Stimulated activated CD8-positive, alpha-beta memory T cell treated with anti-CD3 and anti-CD28 coated beads, Interleukin-7, amount 100 ng/mL, for 1 hour (primary cell): ENCODE data around the gene ALB.
"Not testable (repeated sequence)": the region's sequence is repeated elsewhere in the genome, so short reads cannot be mapped to it uniquely, and the experiment has no call there.

ENCODE experiments used
- DNase-seq, 2 donors: peaks; one replicate each; pipeline ENCODE4 v3.0.0-alpha.2; 2020; ENCODE audit warnings: low read depth in 2 of 2

The ALB gene

GRCh38 chr4:73404042-73404441 is at the start of gene ALB:
TSS of gene ALB (plus strand) at chr4:73404287. CDS start at chr4:73404328, 41 bp downstream.
- no peak for DNase-seq

- DNase-seq = not testable (repeated sequence)
These were observed 46.9 kb upstream of the ALB start for GRCh38 chr4:73357174-73357573.

- DNase-seq = not testable (repeated sequence)
These were observed 34.4 kb upstream of the ALB start for GRCh38 chr4:73369506-73370199.

DNA sequence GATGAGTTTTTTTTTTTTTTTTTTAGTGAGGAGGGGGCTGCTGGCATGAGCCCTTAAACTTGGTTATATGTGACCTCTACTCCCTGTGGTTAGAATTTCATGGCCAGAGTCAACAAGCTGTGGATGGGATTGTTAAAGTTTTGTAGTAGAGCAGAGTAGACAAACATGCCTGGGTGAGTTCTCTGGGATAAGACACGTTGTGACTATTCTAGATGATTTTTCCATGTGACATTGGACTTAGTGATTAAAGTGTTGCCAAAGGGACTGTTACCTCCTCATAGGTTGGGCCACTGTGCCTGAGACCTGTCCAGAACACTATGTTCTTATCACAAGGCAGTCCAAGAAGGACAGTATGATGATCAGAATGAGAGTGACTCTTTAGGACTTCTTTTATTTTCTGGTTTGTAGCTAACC is 28.8 kb upstream of the ALB start:
- no peak for DNase-seq

- DNase-seq = no peak
These were observed 27.8 kb upstream of the ALB start for GRCh38 chr4:73376251-73376650.

GRCh38 chr4:73376976-73377375 is 27.1 kb upstream of the ALB start:
- no peak for DNase-seq

GRCh38 chr4:73378887-73379286 is 25.2 kb upstream of the ALB start:
- no peak for DNase-seq

DNA sequence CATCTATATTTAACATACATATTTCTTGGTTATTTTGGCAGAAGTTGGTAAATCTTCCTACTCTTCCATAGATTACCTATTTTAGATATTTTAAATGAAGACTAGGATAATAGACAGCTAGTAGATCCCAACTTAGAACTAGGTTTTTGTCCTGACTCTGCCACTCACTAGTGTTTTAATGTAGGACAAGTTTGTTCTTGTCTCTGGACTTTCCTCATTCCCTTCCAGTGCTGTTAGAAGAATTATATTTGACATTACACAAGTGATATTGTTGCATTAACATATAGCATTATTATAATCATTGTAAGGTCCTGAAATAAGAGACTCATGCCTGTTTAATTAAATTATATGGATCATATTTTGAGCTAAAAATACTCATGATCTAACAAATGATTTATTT is 24.1 kb upstream of the ALB start:
- no peak for DNase-seq

DNA sequence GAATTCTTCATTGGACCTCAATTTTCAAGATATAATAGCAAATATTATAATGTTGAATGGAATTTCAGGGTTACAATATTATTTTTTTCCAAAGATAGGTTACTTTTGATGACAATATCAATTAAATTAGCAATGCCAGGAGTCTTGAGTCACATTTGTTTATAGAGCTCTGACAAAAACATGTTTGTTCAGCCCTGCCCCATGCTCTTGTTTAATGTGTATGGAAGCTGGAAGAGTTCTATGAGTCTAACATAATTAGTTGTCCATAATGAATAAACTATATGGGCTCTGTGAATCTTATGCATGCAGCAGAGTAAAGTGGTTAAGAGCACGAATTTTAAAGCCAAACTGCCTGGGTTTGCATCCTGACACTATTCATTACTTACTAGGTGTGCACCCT is 22.9 kb upstream of the ALB start:
- DNase-seq = no peak

DNA sequence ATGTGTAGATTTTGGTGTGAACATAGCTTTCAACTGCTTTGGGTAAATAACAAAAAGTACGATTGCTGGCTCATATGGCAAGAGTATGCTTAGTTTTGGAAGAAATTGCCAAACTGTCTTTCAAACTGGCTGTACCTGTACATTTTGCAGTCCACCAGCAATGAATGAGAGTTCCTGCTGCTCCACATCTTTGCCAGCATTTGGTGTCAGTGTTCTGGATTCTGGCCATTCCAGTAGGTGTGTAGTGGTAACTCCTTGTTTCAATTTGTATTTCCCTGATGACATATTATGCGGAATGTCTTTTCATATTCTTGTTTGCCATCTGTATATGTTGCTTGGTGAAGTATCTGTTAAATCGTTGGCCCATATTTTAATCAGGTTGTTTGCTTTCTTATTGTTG is 20.6 kb upstream of the ALB start:
- no peak for DNase-seq

DNA sequence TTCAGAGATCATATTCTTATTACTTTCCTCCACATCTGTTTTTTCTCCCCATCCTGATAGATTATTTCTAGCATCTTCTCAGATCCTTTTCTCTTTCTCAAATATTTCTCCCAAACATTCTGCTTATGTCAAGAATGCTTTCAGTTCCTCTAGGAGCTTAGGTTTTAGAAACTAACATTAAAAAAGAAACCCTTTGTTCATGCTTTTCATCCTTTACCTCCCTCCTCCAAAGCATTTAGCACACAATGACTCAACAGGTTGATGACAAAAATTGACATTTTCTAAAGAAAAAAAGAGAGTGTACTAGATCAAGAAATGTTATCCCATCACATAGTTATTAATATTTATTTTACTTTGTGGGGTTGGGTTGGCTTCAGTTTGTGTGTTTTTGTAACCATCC is 16.5 kb upstream of the ALB start:
- no peak for DNase-seq

- no peak for DNase-seq
These were observed 15.2 kb upstream of the ALB start for GRCh38 chr4:73388887-73389286.

DNA sequence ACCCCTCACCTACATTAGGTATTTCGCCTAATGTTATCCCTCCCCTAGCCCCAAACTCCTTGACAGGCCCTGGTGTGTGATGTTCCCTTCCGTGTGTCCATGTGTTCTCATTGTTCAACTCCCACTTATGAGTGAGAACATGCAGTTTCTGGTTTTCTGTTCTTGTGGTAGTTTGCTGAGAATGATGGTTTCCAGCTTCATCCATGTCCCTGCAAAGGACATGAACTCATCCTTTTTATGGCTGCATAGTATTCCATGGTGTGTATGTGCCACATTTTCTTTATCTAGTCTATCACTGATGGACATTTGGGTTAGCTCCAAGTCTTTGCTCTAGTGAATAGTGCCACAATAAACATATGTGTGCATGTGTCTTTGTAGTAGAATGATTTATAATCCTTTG is 14.4 kb upstream of the ALB start:
- not testable (repeated sequence) for DNase-seq

- no peak for DNase-seq
These were observed 12.3 kb upstream of the ALB start for GRCh38 chr4:73391774-73392173.

DNA sequence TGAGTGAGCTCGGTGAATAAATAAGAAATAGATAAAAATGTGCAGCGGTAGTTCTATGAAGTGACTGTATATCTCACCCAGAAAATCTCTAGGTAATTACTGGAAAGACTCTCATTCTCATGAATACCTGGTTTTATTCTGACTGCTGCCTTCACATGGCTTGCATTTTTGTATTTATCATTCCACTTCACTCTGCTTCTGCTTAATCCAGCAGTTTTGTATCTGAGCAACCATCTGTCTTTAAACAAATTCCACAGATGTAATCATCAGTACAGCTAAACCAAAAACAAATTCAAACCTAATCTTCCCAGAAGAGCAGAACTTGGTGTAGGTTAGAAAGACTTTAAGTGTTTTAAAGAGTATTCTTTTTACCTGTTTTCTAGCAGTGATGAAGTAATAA is 11.2 kb upstream of the ALB start:
- DNase-seq = no peak

DNA sequence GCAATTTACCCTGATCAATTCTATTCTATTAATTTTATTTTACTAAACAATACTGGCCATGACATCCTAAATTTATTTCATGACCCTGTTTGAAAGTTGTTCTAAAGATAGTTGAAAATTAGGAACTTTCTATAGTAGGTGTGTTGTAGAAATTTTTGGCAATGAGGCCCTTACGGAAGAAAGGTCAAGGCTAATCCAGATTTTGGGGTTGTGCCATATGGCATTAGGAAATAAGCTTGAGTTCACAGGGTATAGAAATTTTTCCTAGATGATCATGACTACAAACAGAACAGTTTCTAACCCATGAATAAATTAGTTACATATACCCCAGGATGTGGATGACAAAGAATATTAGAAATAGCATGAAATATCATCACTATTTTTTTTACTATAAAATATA is 7.8 kb upstream of the ALB start:
- DNase-seq = no peak

DNA sequence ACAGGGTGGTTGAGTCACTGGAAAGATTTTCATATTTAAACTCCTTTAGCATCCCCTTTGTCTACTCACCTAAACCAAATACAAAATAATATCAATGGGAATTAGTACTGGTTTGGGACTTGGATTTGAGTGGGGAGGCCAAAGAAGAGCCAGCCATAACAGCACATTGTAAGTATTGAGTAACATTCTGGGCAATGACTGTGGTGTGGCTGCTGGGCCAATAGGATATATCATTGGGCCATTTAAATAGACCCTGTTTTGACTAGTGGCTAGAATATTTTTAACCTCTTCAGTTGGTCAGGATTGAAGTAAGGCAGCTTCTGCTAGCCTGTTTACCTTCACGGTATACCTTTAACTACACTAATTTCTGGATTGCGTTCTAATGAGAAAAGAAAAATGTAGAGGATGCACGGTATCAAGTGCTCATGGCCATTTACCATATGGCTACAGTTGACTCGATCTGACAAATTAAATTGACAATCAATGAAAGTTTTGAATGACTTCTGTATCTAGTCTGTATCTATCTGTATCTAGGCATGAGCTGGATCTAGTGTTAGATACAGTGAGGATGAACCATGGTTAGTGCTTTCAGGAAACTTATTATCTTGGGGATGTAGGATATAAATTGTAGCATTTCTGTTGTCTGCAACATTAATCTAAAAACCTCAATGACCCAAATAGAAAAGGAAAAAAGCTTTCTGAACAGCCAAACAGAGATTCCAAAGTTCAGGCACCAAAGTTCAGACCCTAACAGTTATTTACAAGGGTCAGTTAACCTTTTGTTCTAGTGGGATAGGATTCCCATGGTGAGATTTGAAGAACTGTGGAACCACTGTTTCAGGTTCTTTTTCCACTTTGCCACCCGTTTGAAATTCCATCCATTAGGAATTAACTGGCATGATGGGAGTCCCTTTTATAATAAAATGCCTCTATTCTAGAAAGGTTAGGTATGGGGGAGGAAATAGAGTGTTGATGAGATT is 6.8 kb upstream of the ALB start:
- no peak for DNase-seq

- DNase-seq = no peak
These were observed 2.7 kb upstream of the ALB start for GRCh38 chr4:73401412-73401811.

- no peak for DNase-seq
These were observed 370 bp downstream of the ALB start for GRCh38 chr4:73404457-73404856.

- DNase-seq = no peak
These were observed 1.1 kb downstream of the ALB start for GRCh38 chr4:73405138-73405537.

DNA sequence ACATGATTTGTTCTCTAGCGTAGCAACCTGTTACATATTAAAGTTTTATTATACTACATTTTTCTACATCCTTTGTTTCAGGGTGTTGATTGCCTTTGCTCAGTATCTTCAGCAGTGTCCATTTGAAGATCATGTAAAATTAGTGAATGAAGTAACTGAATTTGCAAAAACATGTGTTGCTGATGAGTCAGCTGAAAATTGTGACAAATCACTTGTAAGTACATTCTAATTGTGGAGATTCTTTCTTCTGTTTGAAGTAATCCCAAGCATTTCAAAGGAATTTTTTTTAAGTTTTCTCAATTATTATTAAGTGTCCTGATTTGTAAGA is 2.4 kb downstream of the ALB start:
- DNase-seq = no peak

GRCh38 chr4:73407227-73407673 is 3.2 kb downstream of the ALB start:
- no peak for DNase-seq
